ENCODE results near the gene GRM3.

GRM3 gene

DNA sequence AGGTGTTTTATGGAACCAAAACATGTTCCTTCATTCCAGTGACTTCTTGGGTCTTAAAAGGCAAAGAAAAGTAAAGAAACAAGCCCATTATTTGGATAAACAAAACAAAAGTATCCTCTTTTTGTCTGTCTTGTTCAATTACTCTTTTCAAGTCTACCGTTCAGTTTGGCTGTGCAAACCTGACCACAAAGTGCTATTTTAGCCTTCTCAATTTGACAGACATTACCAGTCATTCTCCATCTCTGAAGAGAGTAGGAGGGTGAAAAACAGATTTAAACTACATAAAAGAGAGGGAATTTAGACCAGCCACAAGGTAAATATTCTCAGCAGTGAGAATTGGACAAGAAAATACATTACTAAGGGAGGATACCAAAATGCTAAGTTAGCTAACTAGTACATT lies 145.2 kb downstream of the GRM3 start:
- DNase-seq (ENCODE audit: low read depth) = no peak

DNA sequence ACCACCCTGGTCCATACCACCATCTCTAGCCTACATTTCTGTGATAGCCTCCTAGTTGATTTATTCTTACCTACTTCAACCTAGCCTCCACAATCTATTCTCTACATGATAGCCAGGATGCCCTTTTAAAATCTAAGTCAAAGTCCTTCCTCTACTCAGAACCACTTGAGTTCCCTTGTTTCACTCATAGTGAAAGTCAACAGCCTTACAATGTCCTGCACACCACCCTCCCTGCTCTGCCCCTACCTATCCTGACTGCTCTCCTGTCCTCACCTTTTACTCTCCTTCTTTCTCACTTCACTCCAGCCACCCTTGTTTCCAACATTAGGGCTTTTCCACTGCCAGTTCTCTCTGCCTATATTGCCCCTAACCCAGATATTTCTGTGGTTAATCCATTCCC lies 146.7 kb downstream of the GRM3 start:
- DNase-seq (ENCODE audit: low read depth) = no peak

DNA sequence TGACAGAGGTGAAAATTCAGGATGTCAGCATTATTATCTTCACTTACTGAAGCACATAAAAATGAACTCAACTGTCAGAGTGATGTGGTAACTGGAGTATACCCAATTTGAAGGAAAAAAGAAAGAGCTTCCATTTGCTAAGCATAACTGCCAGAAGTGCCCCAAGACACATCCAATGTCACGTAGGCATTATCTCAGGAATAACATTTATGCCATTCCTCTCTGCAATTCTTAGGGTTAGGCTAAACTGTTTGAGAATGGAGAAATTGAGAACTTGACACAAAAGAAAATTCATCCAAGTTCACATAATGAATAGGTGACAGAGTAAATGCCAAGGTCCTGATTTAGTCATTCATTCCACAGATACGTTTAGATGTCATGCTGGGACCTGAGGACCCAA lies 148.6 kb downstream of the GRM3 start:
- no peak for DNase-seq (ENCODE audit: low read depth)

DNA sequence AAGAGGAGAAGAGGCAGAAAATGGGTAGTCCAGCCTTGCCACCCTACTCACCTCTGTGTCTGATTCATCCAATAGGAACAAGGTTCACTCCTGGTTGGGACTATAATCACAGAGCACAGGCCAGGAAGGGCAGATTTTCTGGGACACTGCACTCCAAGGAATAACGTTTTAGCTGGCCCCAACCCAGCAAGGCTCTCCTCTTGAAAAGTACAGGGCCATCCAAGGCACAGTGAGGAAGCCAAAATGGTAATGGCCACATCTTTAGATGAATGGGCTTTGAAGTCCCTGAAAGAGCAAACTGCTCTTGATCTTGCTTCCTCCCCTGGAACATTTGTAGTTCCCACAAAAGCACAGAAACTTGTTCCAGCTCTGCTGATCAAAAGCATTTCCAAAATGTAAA lies 149.4 kb downstream of the GRM3 start:
- DNase-seq (ENCODE audit: low read depth) = no peak

DNA sequence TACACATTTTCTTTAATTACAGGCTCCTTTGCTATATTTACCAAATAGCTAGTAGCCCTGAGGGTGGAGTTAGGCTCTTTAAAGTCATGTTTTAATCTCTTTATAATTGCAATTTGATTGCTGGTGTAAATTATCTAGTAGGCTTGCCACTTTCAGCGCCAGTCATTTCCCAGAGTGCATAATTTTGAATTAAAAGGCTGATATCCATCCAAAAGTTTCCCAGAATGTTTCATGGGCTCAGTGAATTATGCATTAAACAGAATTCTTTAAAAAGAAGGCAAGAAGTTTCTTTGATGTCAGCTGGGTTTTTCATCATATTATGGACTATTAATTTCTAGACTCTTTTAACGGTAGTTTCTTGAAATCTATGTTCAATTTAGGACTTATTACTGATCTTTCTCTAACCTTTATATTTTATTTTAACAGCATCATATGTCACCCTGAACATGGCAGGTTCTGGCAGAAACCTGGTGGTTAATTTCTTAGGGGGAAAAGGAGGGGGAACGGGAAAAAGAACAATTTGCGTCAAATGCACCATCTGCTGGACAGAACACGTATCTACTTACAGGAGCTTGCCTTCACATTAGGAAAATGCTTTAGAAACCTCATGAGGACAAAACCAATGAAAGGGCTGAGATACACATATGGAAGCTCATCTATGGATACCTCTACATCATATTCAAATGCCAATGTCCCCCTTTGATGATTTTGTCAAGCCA lies 171.1 kb downstream of the GRM3 start:
- DNase-seq (ENCODE audit: low read depth) = no peak

DNA sequence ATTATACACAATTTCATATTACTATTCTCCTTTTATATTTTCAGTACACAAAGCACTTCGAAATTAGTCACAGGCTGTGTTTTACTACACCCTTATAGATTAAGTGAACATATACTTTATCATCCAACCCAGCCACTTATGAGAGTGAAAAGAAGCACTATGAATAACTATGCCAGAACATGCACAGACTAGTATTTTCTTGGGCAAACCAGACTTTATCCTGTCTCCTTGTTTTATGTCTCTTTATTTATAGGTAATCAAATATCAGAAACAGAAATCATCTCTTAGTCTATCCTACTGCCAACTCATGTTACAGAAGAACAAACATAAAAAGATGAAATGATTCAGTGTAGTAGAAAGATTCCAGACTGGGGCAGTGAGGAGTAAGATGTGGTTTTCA lies 171.8 kb downstream of the GRM3 start:
- DNase-seq (ENCODE audit: low read depth) = no peak

DNA sequence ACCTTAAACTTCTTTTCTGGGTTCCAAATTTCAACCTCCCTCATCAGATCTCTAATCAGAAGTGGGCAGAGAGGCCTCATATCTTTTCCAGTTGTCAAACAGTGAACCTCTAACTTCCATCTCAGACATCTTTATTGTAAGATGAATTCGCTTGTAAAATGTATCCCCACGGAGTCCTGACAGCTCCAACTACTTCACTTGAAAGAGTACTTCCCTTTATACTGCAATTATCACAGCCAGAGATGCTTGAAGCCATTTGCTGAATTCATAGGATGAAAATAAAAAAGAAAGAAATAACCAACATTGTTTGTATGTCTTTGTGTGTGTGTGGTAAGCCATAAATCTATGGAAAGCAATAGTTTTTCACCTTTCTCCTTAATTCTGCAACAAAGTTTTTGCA lies 175.2 kb downstream of the GRM3 start:
- DNase-seq (ENCODE audit: low read depth) = no peak

DNA sequence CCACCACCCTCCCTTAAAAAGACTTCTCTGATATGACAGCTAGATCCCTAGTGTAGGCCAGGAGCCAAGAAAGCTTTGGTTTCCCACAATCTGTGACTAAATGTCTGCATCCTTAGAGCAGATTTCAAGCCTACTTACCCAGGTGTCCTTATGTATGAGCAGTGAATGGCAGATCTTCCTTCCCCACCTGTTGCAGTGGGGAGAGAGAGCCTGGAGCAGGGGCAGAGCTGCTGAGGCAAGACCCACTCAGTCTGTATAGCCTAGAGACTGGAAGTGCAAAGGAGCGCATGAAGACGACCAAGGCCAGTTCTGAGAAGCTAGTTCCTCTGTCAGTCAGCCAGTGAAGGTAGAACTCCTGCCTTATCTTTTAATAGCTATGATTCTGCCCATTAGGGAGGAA lies 180.1 kb downstream of the GRM3 start:
- no peak for DNase-seq (ENCODE audit: low read depth)

DNA sequence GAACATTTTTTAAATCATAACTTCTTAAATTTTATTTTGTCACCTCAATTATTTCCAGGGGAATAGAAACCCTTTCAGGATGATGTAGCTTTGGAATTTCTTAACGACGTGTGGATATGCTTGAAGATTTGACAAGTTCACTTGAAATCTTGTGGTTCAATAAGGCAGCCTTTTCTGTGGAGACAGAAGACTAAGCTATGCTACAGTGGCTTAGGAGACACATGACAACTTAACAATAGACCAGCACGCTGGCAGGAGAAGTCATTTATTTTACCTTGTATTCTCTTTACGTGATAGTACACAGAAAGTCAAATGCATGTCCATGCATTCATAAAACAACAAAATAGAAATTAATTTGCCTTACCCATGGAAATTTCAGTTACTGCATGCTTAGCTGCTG lies 181.6 kb downstream of the GRM3 start:
- no peak for DNase-seq (ENCODE audit: low read depth)

DNA sequence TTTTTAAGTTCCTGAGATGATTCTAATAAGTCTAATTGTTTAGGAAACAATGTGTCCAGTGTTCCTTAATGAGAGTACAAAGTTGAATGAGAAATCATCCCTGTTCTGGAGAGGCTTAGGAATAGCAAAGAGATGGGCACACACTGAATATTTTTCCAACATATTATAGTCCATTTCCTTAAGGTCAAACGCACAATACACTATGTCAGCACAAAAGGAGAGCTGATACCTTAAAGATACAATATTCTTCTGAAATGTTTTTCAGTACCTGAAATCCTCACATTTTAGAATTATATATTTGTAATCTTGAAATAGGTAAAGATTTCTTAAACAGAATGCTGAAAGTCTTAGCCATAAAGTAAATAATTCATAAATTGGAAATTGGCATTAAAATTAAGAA lies 183.2 kb downstream of the GRM3 start:
- no peak for DNase-seq (ENCODE audit: low read depth)

DNA sequence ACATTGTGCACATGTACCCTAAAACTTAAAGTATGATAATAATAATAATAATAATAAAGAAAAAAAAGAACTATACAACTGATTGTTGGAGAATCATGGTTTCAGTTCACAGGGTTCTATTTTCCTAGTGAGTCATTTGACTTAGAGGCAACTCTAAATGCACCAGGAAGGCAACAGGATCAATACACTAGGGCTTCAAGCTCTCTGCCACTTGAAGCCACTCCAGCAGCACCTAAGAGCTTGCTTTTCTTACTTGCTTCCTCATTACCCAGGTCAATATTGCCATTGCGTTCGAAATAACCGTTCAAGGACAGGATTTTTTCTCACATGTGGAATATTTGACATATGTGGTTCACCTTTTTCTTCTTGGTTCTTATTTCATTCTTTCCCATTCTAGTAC lies 189.7 kb downstream of the GRM3 start:
- DNase-seq (ENCODE audit: low read depth) = no peak

DNA sequence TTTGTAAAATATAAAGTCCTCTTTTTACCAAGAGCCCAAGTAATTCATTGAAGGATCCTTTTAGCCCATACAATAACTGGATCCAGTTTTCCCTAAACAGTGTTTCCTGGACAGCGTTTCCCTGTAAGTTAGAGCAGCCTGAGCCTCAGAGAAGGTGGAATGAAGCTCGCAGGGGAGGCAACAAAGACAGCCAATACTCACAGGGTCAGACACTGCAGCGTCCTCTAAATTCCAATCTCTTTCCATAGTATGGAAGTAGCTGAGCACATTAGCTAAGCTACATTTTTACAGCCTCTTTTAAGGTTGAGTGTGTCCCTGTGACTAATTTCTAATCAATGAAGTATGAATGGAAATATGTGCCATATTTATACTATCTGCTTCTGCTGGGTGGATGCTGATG lies 193.5 kb downstream of the GRM3 start:
- no peak for DNase-seq (ENCODE audit: low read depth)

DNA sequence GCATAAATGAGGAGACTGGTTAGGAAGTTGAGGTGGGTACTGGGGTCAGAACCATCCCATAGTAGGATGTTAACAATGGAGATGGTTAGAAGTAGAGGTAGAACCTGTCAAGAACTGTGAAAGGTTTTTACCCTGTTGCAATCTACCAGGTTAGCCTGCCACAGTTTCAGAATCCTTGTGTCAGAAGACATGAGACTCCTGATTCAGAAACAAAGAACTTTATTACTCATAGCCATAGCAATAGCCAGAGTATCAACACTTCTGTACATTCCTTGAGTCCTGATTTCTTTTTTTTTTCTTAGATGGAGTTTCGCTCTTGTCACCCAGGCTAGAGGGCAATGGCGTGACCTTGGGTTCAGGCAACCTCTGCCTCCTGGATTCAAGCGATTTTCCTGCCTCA lies 200.9 kb downstream of the GRM3 start:
- no peak for DNase-seq (ENCODE audit: low read depth)

DNA sequence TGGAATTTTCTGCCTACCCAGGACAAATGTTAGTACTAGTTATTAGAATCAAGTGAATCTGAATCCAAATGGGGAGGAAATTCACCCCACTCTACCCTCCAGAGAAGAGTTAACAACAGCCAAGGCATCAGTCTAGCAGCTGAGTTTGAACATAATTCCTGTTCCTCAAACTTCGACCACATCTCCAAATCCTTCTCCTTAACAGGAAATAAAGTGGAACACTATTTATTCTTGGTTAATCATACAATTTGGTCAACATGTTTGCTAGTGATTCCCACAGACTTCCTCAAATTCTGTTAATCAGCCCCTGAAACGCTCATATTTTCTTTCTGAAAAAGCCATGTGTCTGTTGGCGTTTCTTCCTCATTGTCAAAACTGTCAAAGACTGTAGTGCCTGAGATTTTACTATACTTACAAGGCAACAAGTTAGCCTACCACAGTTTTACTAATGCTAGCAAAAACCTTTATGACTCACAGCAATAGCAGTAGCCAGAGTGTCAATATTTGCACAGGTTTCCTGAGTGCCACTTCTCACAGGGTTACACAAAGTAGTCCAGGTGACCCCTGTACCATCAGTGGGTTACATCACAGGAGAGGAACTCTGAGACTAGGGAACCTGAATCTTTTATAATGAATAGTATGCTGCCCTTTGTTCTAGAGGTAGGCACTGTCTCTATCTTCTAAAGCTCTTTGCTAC lies 202.9 kb downstream of the GRM3 start:
- DNase-seq (ENCODE audit: low read depth) = no peak

DNA sequence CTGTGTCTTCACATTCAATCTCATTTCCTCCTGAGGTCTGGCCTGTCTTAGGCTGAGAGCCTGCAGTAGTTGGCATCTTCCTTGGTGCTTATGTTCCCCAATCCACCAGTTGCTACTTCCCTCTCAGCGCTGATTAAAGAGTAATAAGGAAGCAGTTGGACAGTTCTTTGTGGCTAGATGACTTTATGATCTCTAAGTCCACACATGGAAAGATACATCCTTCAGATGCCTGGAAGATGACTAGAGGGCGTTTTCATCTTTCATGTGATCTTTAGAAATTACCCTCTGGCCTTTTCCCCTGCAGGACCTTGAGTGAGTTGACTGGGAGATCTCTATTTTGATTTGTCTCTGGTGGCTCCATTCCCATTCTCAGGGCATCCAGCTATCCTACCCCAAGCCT lies 204.5 kb downstream of the GRM3 start:
- no peak for DNase-seq (ENCODE audit: low read depth)

DNA sequence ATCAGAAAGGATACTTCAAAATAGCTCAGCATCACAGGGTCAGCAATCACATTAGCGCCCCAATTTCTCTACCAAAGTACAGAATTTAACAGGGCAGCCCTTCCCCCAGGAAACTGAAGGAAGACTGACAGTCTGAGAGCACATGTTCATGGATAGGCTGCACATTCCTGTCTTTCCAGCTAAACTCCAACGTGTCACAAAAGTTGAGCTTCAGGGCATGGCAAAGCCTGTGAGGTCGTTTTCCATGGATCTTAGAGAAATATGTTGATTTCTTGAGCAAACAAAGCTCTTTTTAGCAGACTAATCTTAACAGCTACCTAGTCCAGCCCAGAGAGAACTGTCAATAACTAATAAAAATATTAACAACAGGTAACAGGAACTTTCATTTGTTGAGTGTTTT lies 207.9 kb downstream of the GRM3 start:
- no peak for DNase-seq (ENCODE audit: low read depth)

DNA sequence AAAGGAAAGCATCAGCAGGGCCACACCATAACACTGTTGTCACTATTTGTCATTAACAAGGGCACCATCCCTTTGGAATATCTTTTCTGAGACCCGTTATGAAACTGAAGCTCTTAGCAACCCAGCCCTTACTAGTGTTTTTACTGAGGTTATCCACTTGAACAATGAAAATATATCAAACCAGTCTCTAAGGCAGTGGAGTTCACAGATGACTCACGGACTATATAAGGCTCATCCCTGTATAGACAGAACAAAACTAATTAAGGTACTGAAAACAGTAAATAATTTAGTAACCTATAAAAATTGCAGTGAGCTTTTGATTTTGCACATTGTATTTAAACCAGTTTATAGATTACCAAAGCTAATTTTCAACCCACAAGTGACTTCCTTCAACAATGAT lies 219.7 kb downstream of the GRM3 start:
- no peak for DNase-seq (ENCODE audit: low read depth)

DNA sequence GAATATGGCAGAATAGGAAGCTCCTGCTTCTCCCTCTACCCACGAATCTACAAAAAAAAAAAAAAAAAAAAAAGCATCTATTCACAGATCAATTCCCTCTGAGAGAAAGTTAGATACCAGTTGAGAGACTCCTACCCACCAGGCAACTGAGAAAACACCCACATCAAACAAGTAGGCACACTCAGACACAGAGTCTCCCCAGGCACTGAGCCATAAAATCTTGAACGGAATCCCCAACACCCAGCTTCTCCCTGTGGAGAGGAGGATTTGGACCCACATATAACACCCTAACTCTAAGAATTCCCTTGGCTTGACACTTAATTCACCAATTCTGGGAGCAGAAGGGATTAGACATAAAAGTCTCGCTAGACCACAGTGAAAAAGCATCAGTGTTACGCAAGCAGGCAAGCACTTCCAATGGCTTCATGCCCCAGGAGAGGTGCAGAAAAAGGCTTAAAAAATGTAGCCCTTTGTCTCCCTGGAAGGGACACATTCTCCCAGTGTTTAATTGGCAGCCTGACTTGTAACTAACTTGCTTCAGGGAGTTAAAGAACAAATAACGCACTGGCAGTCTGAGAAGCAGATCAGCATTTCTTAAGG lies 223.6 kb downstream of the GRM3 start:
- no peak for DNase-seq (ENCODE audit: low read depth)

DNA sequence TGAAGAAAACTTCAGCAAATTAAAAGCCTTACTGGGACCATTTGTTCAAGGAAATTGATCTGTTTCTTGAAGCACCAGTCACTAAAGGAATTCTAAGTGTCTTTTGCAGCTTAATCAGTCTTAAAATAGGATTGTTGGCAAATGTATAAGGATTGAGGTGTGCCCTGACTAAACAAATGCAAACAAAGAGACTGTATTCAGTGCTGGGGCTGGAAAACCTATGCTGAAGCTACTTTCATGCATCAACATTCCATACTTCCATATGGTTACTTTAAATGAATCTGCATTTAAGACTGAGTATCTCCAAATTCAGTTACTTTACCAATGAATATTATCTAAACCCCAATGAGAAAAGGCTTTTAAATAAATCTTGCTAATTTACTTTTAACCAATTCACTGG lies 232.4 kb downstream of the GRM3 start:
- DNase-seq (ENCODE audit: low read depth) = no peak

DNA sequence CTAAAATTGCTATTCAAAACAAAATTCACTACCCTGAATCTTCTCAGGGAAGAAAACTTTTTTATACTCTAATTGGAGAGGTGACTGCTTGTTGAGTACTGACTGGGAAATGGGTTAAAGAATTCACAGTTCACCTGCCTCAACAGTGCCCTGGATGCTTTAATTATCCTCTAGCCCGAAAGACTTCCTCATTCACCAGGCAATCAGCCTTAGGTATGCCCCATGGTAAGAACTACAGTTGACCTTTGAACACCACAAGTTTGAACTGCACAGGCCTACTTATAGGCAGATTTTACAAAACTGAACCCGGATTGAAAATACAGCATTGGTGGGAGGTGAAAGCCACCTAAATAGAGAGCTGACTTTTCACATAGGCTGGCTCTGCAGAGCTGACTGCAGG lies 240.4 kb downstream of the GRM3 start:
- DNase-seq (ENCODE audit: low read depth) = no peak

DNA sequence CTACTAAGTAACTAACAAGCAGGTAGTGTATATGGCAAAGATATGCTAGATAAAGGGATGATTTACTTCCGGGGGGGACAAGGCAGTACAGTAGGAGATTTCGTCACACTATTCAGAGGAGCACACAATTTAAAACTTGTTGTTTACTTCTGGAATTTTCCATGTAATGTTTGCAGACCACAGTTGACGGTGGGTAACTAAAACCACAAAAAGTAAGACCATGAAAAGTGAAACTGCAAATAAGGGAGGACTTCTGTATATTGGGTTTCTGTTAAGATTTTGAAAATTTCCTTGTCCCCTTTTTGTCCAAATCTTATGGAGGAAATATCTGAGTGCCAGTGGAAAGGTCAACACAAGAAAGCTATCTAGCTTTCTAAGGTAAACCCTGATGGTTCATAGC lies 245.8 kb downstream of the GRM3 start:
- no peak for DNase-seq (ENCODE audit: low read depth)

DNA sequence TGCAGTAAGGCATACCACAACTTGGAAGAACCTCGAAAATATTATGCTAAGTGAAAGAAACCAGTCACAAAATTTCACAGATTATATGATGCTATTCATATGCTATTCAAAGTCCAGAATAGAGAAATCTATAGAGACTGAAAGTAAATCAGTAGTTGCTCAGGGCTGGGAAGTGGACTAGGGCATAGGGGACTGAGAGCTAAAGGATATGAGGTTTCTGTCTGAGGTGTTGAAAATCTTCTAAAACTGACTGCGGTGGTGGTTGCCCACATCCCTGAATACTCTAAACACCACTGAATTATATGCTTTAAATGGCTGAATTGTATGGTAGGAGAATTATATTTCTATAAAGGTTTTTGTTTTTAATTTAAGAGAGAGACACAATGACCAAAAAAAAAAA lies 254.5 kb downstream of the GRM3 start:
- DNase-seq (ENCODE audit: low read depth) = no peak

DNA sequence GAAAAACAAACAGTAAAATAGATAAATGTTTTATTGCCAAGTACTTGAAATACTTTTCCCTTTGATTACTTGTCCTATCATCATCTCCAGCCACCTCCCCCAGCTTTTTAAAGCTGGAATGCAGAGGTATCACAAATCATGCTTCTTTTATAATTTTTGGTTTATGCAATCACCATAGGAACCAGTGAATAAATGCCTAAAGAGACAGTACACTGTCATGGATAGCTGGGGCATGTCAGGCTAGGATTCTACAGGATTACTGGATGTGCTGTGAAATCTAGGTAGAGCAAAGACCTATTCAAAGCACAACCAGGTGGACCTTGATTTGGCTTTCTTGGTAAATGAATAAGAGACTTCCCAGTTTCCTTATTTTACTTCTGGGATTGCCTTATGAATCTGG lies 257.2 kb downstream of the GRM3 start:
- DNase-seq (ENCODE audit: low read depth) = no peak

Measured in stimulated activated CD8-positive, alpha-beta memory T cell treated with anti-CD3 and anti-CD28 coated beads, Interleukin-12 subunit alpha, Interleukin-12 subunit beta, amount 100 ng/mL, for 1 hour (primary cell).